ENCODE results near the gene STMND1. TPM values are rescaled to one million over a fixed set of nuclear protein-coding genes. Genes with fewer than 3 reads are reported as not detected.
A peak's percentile ranks its signal among the peaks of the same experiment; 100 is the strongest.

STMND1 gene
- total and polyA plus RNA-seq, 12 donors, result 0.06 TPM; not detected in 11

- Histone ChIP-seq H3K36me3 (replicated peaks in 1 of 2) (no peaks in the 10 kb centered on the region), H3K27me3 (peaks cover 3% of the 10 kb centered on the region), H3K4me3 (no peak overlapping the region), H3K27ac (no peak overlapping the region), H3K9me3 (replicated peaks in 1 of 3) (no peaks in the 10 kb centered on the region), H3K4me1 (replicated peaks in 1 of 2) (no peaks in the 10 kb centered on the region)
- 58 to 71% (median 68%) methylated on average over 5 of the region's 5 CpGs for WGBS, 4 donors
- no peak for TF ChIP-seq POLR2A (IDR thresholded peaks at IDR 0.05)
- intact Hi-C loops (cut with DNase I), result loop anchor here in 1 of 2 donors (10.0 kb wide), 1 partner anchor 307 kb away; no protein-coding TSS in a partner anchor
- no peak for DNase-seq
These were observed 19.9 kb upstream of the STMND1 start for GRCh38 chr6:17081860-17082508.

- Histone ChIP-seq H3K36me3 (replicated peaks in 1 of 2) (no peaks in the 10 kb centered on the region), H3K27ac (no peak overlapping the region), H3K9me3 (replicated peaks in 1 of 3) (no peaks in the 10 kb centered on the region), H3K4me1 (replicated peaks in 1 of 2) (no peaks in the 10 kb centered on the region), H3K27me3 (peaks cover 7% of the 10 kb centered on the region), H3K4me3 (no peak overlapping the region)
- TF ChIP-seq POLR2A (IDR thresholded peaks at IDR 0.05) (no peak), CTCF (IDR thresholded peaks at IDR 0.05) (no peak)
- intact Hi-C loops (cut with DNase I), result loop anchor here in 1 of 2 donors (10.0 kb wide), 1 partner anchor 309 kb away; no protein-coding TSS in a partner anchor
- DNase-seq, result no peak
- WGBS, 4 donors, result 64 to 73% (median 70%) methylated on average over 3 of the region's 3 CpGs
These were observed 18.5 kb upstream of the STMND1 start for GRCh38 chr6:17083397-17083796.

- Histone ChIP-seq H3K27me3 (peaks cover 7% of the 10 kb centered on the region), H3K4me1 (replicated peaks in 1 of 2) (no peaks in the 10 kb centered on the region), H3K36me3 (replicated peaks in 1 of 2) (no peaks in the 10 kb centered on the region), H3K27ac (no peak overlapping the region), H3K4me3 (no peak overlapping the region), H3K9me3 (replicated peaks in 1 of 3) (no peaks in the 10 kb centered on the region)
- TF ChIP-seq CTCF (IDR thresholded peaks at IDR 0.05) (peak; percentile 40 to 66 (median 56)), POLR2A (IDR thresholded peaks at IDR 0.05) (no peak)
- intact Hi-C loops (cut with DNase I), result loop anchor here in 1 of 2 donors (10.0 kb wide), 1 partner anchor 312 kb away; no protein-coding TSS in a partner anchor
- whole genome bisulfite sequencing, 4 donors, result 42 to 55% (median 45%) methylated on average over 8 to 11 of the region's 11 CpGs
- peak; percentile 37 to 74 (median 49) for DNase-seq
These were observed 15.4 kb upstream of the STMND1 start for GRCh38 chr6:17086469-17086868.

GRCh38 chr6:17088091-17088611, 13.7 kb upstream of the STMND1 start:
- 87 to 95% (median 92%) methylated on average over 4 of the region's 4 CpGs for WGBS, 4 donors
- no peaks in the 10 kb centered on the region for H3K9me3 ChIP-seq (replicated peaks in 1 of 3)
- TF ChIP-seq CTCF (IDR thresholded peaks at IDR 0.05) (no peak), POLR2A (IDR thresholded peaks at IDR 0.05) (no peak)
- intact Hi-C loops (cut with DNase I), result loop anchor here in 1 of 2 donors (10.0 kb wide), 1 partner anchor 313 kb away; no protein-coding TSS in a partner anchor
- no peak overlapping the region for H3K4me3 ChIP-seq
- no peak for DNase-seq
- no peaks in the 10 kb centered on the region for H3K4me1 ChIP-seq (replicated peaks in 1 of 2)
- no peak overlapping the region for H3K27ac ChIP-seq
- H3K36me3 ChIP-seq (replicated peaks in 1 of 2), result no peaks in the 10 kb centered on the region
- H3K27me3 ChIP-seq, result peaks cover 10% of the 10 kb centered on the region
